Measurements from ENCODE around the gene MACROD1. TPM values are rescaled to one million over a fixed set of nuclear protein-coding genes. Genes with fewer than 3 reads are reported as not detected.

Gene MACROD1
- total and polyA plus RNA-seq, 2 experiments from 2014 or later, result 21.2 to 29.8 TPM

- Histone ChIP-seq H3K79me2 (no peaks in the 10 kb centered on the region), H3K9me2 (replicated peaks; ENCODE audit: insufficient read depth) (no peaks in the 10 kb centered on the region), H3K4me2 (no peak overlapping the region), H3K36me3 (replicated peaks; ENCODE audit: insufficient read depth, low read depth) (no peaks in the 10 kb centered on the region), H2AFZ (no peak overlapping the region), H3K4me1 (ENCODE audit: insufficient read depth) (no peaks in the 10 kb centered on the region), H4K20me1 (ENCODE audit: insufficient read depth, poor library complexity, severe bottlenecking) (no peaks in the 10 kb centered on the region), H3K4me3 (no peak overlapping the region), H3K27me3 (no peaks in the 10 kb centered on the region), H3K27ac (no peak overlapping the region), H3K9me3 (ENCODE audit: low read depth) (no peaks in the 10 kb centered on the region)
- no peak for DNase-seq (ENCODE audit: low spot score)
- WGBS (ENCODE audit: low lambda C conversion rate, missing lambda C conversion rate), result 82% methylated on average over 3 of the region's 3 CpGs
- no peak for TF ChIP-seq EZH2 (IDR thresholded peaks at IDR 0.05; ENCODE audit: borderline replicate concordance)
- TF ChIP-seq CTCF (IDR thresholded peaks at IDR 0.05; ENCODE audit: poor library complexity), result no peak
- TF ChIP-seq EZH2phosphoT487 (IDR thresholded peaks at IDR 0.05; ENCODE audit: low read depth, severe bottlenecking, unreplicated experiment), result no peak
Observed at GRCh38 chr11:64201543-64201942, 35.6 kb upstream of the MACROD1 start.

GRCh38 chr11:64198511-64198910 lies 32.6 kb upstream of the MACROD1 start:
- no peak overlapping the region for H3K4me3 ChIP-seq
- H3K36me3 ChIP-seq (replicated peaks; ENCODE audit: insufficient read depth, low read depth), result no peaks in the 10 kb centered on the region
- TF ChIP-seq CTCF (IDR thresholded peaks at IDR 0.05; ENCODE audit: poor library complexity) (no peak), EZH2phosphoT487 (IDR thresholded peaks at IDR 0.05; ENCODE audit: low read depth, severe bottlenecking, unreplicated experiment) (no peak), EZH2 (IDR thresholded peaks at IDR 0.05; ENCODE audit: borderline replicate concordance) (no peak)
- WGBS (ENCODE audit: low lambda C conversion rate, missing lambda C conversion rate), result 100% methylated on average over 2 of the region's 2 CpGs
- H3K27me3 ChIP-seq, result no peaks in the 10 kb centered on the region
- H3K4me2 ChIP-seq, result no peak overlapping the region
- no peaks in the 10 kb centered on the region for H3K4me1 ChIP-seq (ENCODE audit: insufficient read depth)
- H3K9me2 ChIP-seq (replicated peaks; ENCODE audit: insufficient read depth), result no peaks in the 10 kb centered on the region
- H2AFZ ChIP-seq, result no peak overlapping the region
- H3K27ac ChIP-seq, result no peak overlapping the region
- no peaks in the 10 kb centered on the region for H3K9me3 ChIP-seq (ENCODE audit: low read depth)
- H3K79me2 ChIP-seq, result peaks cover 5% of the 10 kb centered on the region
- DNase-seq (ENCODE audit: low spot score), result no peak
- H4K20me1 ChIP-seq (ENCODE audit: insufficient read depth, poor library complexity, severe bottlenecking), result no peaks in the 10 kb centered on the region

GRCh38 chr11:64196626-64197025 lies 30.7 kb upstream of the MACROD1 start:
- no peaks in the 10 kb centered on the region for H3K9me2 ChIP-seq (replicated peaks; ENCODE audit: insufficient read depth)
- H3K27me3 ChIP-seq, result no peaks in the 10 kb centered on the region
- WGBS (ENCODE audit: low lambda C conversion rate, missing lambda C conversion rate), result 83% methylated on average over 9 of the region's 9 CpGs
- H2AFZ ChIP-seq, result no peak overlapping the region
- H4K20me1 ChIP-seq (ENCODE audit: insufficient read depth, poor library complexity, severe bottlenecking), result peaks cover 8% of the 10 kb centered on the region
- H3K27ac ChIP-seq, result no peak overlapping the region
- no peak for DNase-seq (ENCODE audit: low spot score)
- H3K9me3 ChIP-seq (ENCODE audit: low read depth), result no peaks in the 10 kb centered on the region
- H3K4me2 ChIP-seq, result no peak overlapping the region
- no peaks in the 10 kb centered on the region for H3K36me3 ChIP-seq (replicated peaks; ENCODE audit: insufficient read depth, low read depth)
- H3K79me2 ChIP-seq, result peaks cover 7% of the 10 kb centered on the region
- H3K4me3 ChIP-seq, result no peak overlapping the region
- no peaks in the 10 kb centered on the region for H3K4me1 ChIP-seq (ENCODE audit: insufficient read depth)
- TF ChIP-seq CTCF (IDR thresholded peaks at IDR 0.05; ENCODE audit: poor library complexity), result no peak
- no peak for TF ChIP-seq EZH2phosphoT487 (IDR thresholded peaks at IDR 0.05; ENCODE audit: low read depth, severe bottlenecking, unreplicated experiment)
- TF ChIP-seq EZH2 (IDR thresholded peaks at IDR 0.05; ENCODE audit: borderline replicate concordance), result no peak

GRCh38 chr11:64192434-64192833 lies 26.5 kb upstream of the MACROD1 start:
- Histone ChIP-seq H4K20me1 (ENCODE audit: insufficient read depth, poor library complexity, severe bottlenecking) (peaks cover 39% of the 10 kb centered on the region), H3K4me1 (ENCODE audit: insufficient read depth) (peaks cover 8% of the 10 kb centered on the region), H3K27ac (no peak overlapping the region), H3K36me3 (replicated peaks; ENCODE audit: insufficient read depth, low read depth) (no peaks in the 10 kb centered on the region), H3K4me3 (no peak overlapping the region), H3K9me2 (replicated peaks; ENCODE audit: insufficient read depth) (no peaks in the 10 kb centered on the region), H2AFZ (no peak overlapping the region), H3K4me2 (no peak overlapping the region), H3K9me3 (ENCODE audit: low read depth) (no peaks in the 10 kb centered on the region), H3K79me2 (peaks cover 7% of the 10 kb centered on the region), H3K27me3 (no peaks in the 10 kb centered on the region)
- TF ChIP-seq EZH2 (IDR thresholded peaks at IDR 0.05; ENCODE audit: borderline replicate concordance) (no peak), CTCF (IDR thresholded peaks at IDR 0.05; ENCODE audit: poor library complexity) (no peak), EZH2phosphoT487 (IDR thresholded peaks at IDR 0.05; ENCODE audit: low read depth, severe bottlenecking, unreplicated experiment) (no peak)
- no peak for DNase-seq (ENCODE audit: low spot score)
- WGBS (ENCODE audit: low lambda C conversion rate, missing lambda C conversion rate), result 99% methylated on average over 5 of the region's 5 CpGs

Data from hepatocyte (in vitro differentiated cells).